H9 (cell line): ENCODE measurements around the gene SMAP1. TPM values are rescaled to one million over a fixed set of nuclear protein-coding genes. Genes with fewer than 3 reads are reported as not detected.

Source experiments
- DNase-seq: peaks from one replicate; pipeline ENCODE4 v3.0.0-alpha.2; 2017
- H2AFZ ChIP-seq: one replicate; pipeline ENCODE4 v1.6.1; 2013; ENCODE audit warnings: mild to moderate bottlenecking, low read length, control low read depth, moderate library complexity
- H2AK5ac ChIP-seq: 2 replicates; pipeline ENCODE4 v1.6.1; 2013; ENCODE audit warnings: low read length, control low read depth, mixed read lengths; ENCODE audit not compliant: insufficient read length
- H2BK120ac ChIP-seq: one replicate; pipeline ENCODE4 v1.6.1; 2013; ENCODE audit warnings: low read depth, mild to moderate bottlenecking, low read length, control low read depth, inconsistent platforms; ENCODE audit not compliant: poor library complexity, severe bottlenecking
- H2BK12ac ChIP-seq: 2 replicates; pipeline ENCODE4 v1.6.1; 2013; ENCODE audit warnings: low read length, control low read depth, mixed read lengths, low read depth; ENCODE audit not compliant: insufficient read length
- H2BK15ac ChIP-seq: 2 replicates; pipeline ENCODE4 v1.6.1; 2013; ENCODE audit warnings: low read depth, low read length, control low read depth
- H2BK20ac ChIP-seq: one replicate; pipeline ENCODE4 v1.6.1; 2013; ENCODE audit warnings: low read depth, mild to moderate bottlenecking, low read length, control low read depth, inconsistent platforms; ENCODE audit not compliant: poor library complexity, severe bottlenecking
- H2BK5ac ChIP-seq: 2 replicates; pipeline ENCODE4 v1.6.1; 2013; ENCODE audit warnings: low read length, control low read depth, mixed read lengths; ENCODE audit not compliant: insufficient read length
- H3K14ac ChIP-seq: 2 replicates; pipeline ENCODE4 v1.6.1; 2013; ENCODE audit warnings: low read length, control low read depth; ENCODE audit not compliant: insufficient read depth
- H3K18ac ChIP-seq: 2 replicates; pipeline ENCODE4 v1.6.1; 2013; ENCODE audit warnings: low read depth, mild to moderate bottlenecking, mixed read lengths, low read length, control low read depth; ENCODE audit not compliant: insufficient read length
- H3K23ac ChIP-seq: 2 replicates; pipeline ENCODE4 v1.6.1; 2013; ENCODE audit warnings: low read length, control low read depth, mixed read lengths, low read depth; ENCODE audit not compliant: insufficient read length
- H3K23me2 ChIP-seq: 2 replicates; pipeline ENCODE4 v1.6.1; 2013; ENCODE audit warnings: low read depth, mild to moderate bottlenecking, mixed read lengths, low read length, control low read depth; ENCODE audit not compliant: insufficient read length, poor library complexity, severe bottlenecking
- H3K27ac ChIP-seq: 2 replicates; pipeline ENCODE4 v1.5.1; 2013; ENCODE audit warnings: low read length, control low read depth, mixed read lengths, low read depth; ENCODE audit not compliant: insufficient read length
- H3K27me3 ChIP-seq: 2 replicates; pipeline ENCODE4 v1.6.1; 2013; ENCODE audit warnings: low read length, control low read depth, inconsistent platforms; ENCODE audit not compliant: insufficient read depth
- H3K4ac ChIP-seq: 2 replicates; pipeline ENCODE4 v1.6.1; 2013; ENCODE audit warnings: low read depth, mild to moderate bottlenecking, control low read depth, inconsistent platforms, low read length, moderate library complexity
- H3K4me1 ChIP-seq: 2 replicates; pipeline ENCODE4 v1.6.1; 2013; ENCODE audit warnings: low read length, control low read depth, inconsistent platforms; ENCODE audit not compliant: insufficient read depth
- H3K4me2 ChIP-seq: 2 replicates; pipeline ENCODE4 v1.6.1; 2013; ENCODE audit warnings: low read length, control low read depth, mixed read lengths; ENCODE audit not compliant: insufficient read length, insufficient read depth
- H3K56ac ChIP-seq: 2 replicates; pipeline ENCODE4 v1.6.1; 2013; ENCODE audit warnings: low read depth, mild to moderate bottlenecking, mixed read lengths, low read length, control low read depth; ENCODE audit not compliant: insufficient read length
- H3K79me1 ChIP-seq: 2 replicates; pipeline ENCODE4 v1.6.1; 2013; ENCODE audit warnings: low read depth, mild to moderate bottlenecking, moderate library complexity, low read length, control low read depth, inconsistent platforms; ENCODE audit not compliant: insufficient read depth, poor library complexity, severe bottlenecking
- H3K79me2 ChIP-seq: 2 replicates; pipeline ENCODE4 v1.6.1; 2013; ENCODE audit warnings: low read length, control low read depth, inconsistent platforms; ENCODE audit not compliant: insufficient read depth
- H3K9ac ChIP-seq: 2 replicates; pipeline ENCODE4 v1.6.1; 2013; ENCODE audit warnings: low read length, control low read depth, mixed read lengths; ENCODE audit not compliant: insufficient read length; ENCODE audit errors: extremely low read depth
- H3K9me3 ChIP-seq: one replicate; pipeline ENCODE4 v1.6.1; 2013; ENCODE audit warnings: low read depth, low read length, inconsistent platforms; ENCODE audit not compliant: control insufficient read depth
- H3T11ph ChIP-seq: one replicate; pipeline ENCODE4 v1.6.1; 2013; ENCODE audit warnings: mild to moderate bottlenecking, low read length, control low read depth, inconsistent platforms
- H4K20me1 ChIP-seq: one replicate; pipeline ENCODE4 v1.6.1; 2013; ENCODE audit not compliant: control insufficient read depth, insufficient read length, insufficient read depth
- H4K5ac ChIP-seq: 2 replicates; pipeline ENCODE4 v1.6.1; 2013; ENCODE audit warnings: low read depth, mild to moderate bottlenecking, mixed read lengths, low read length, control low read depth; ENCODE audit not compliant: insufficient read length
- H4K8ac ChIP-seq: replicated peaks from 2 replicates; pipeline ENCODE4 v1.6.1; 2013; ENCODE audit warnings: low read length, control low read depth, mixed read lengths, low read depth; ENCODE audit not compliant: insufficient read length
- H4K91ac ChIP-seq: 2 replicates; pipeline ENCODE4 v1.6.1; 2013; ENCODE audit warnings: low read depth, mild to moderate bottlenecking, moderate library complexity, mixed read lengths, low read length, control low read depth; ENCODE audit not compliant: insufficient read length
- H3K27ac Mint-ChIP-seq, 3 experiments: 2 replicates in 2 of 3; 3 replicates in 1 of 3; pipeline ENCODE4 v1.8.0; 2020 to 2021; ENCODE audit warnings: mixed read lengths in 3 of 3, mild to moderate bottlenecking in 1 of 3, moderate library complexity in 1 of 3
- H3K27me3 Mint-ChIP-seq: 2 replicates; pipeline ENCODE4 v1.8.0; 2021; ENCODE audit warnings: low read depth, mild to moderate bottlenecking, moderate library complexity, mixed read lengths
- H3K36me3 Mint-ChIP-seq, 3 experiments: 2 replicates in 2 of 3; 3 replicates in 1 of 3; pipeline ENCODE4 v1.8.0; 2020 to 2021; ENCODE audit warnings: low read depth in 3 of 3, mixed read lengths in 3 of 3; ENCODE audit not compliant: insufficient read depth in 1 of 3
- H3K4me1 Mint-ChIP-seq, 2 experiments: 2 replicates each; pipeline ENCODE4 v1.8.0; 2020; ENCODE audit warnings: mixed read lengths in 2 of 2
- H3K4me3 Mint-ChIP-seq, 2 experiments: 2 replicates in 1 of 2; 3 replicates in 1 of 2; pipeline ENCODE4 v1.8.0; 2020 to 2021; ENCODE audit warnings: mild to moderate bottlenecking in 2 of 2, mixed read lengths in 2 of 2, moderate library complexity in 1 of 2
- H3K9me3 Mint-ChIP-seq, 2 experiments: 2 replicates in 1 of 2; 3 replicates in 1 of 2; pipeline ENCODE4 v1.8.0; 2020; ENCODE audit warnings: mild to moderate bottlenecking in 2 of 2, mixed read lengths in 2 of 2, moderate library complexity in 1 of 2
- CTCF ChIP-seq: fragments of 200-600 bp; sonication (generic); conservative IDR thresholded peaks from 3 replicates; pipeline ENCODE4 v1.8.0; 2021; ENCODE audit warnings: antibody characterized with exemption, mild to moderate bottlenecking
- whole genome bisulfite sequencing: extraction: QIAGEN DNeasy Blood & Tissue Kit; methylation state at CpG from one replicate; pipeline ENCODE4 v1.1.7; 2013; ENCODE audit warnings: missing lambda C conversion rate, low lambda C conversion rate, mixed read lengths; ENCODE audit not compliant: insufficient read length; ENCODE audit errors: extremely low coverage; 5-methylcytosine and 5-hydroxymethylcytosine counted together
- total RNA-seq: library from RNA; stranded (reverse); gene quantifications from 2 replicates; pipeline ENCODE4 v1.2.1, GENCODE V29; 2021

Gene SMAP1
- total RNA-seq, 1 experiment from 2014 or later: 29.3 TPM

- H3K27ac Mint-ChIP-seq: no peak overlapping the region
- Histone ChIP-seq H4K5ac (no peak overlapping the region), H3K27me3 (no peaks in the 10 kb centered on the region), H3K23ac (no peak overlapping the region), H3K9ac (no peak overlapping the region), H2AK5ac (no peak overlapping the region), H3K14ac (no peak overlapping the region), H2BK15ac (no peak overlapping the region), H3T11ph (no peak overlapping the region), H3K18ac (no peak overlapping the region), H3K9me3 (no peaks in the 10 kb centered on the region), H3K27ac (no peak overlapping the region), H3K4me1 (no peaks in the 10 kb centered on the region; the same call in 1 of the 2 replicates), H3K23me2 (no peaks in the 10 kb centered on the region), H3K79me2 (no peaks in the 10 kb centered on the region), H3K56ac (no peak overlapping the region), H3K4ac (no peak overlapping the region), H2AFZ (no peak overlapping the region), H4K8ac (no peak overlapping the region), H4K20me1 (no peaks in the 10 kb centered on the region), H3K4me2 (no peak overlapping the region), H3K79me1 (no peaks in the 10 kb centered on the region), H2BK120ac (no peak overlapping the region), H2BK20ac (no peak overlapping the region), H2BK5ac (no peak overlapping the region), H2BK12ac (no peak overlapping the region), H4K91ac (no peak overlapping the region)
- no peak overlapping the region for H3K4me3 Mint-ChIP-seq
- no peak for TF ChIP-seq CTCF
- no peak for DNase-seq
- H3K27me3 Mint-ChIP-seq: no peaks in the 10 kb centered on the region
- H3K4me1 Mint-ChIP-seq: no peaks in the 10 kb centered on the region; a peak in 1 of 4 replicates
- WGBS: no CpG with 5 or more reads among the region's 3 CpGs
- no peaks in the 10 kb centered on the region; a peak in 1 of 5 replicates for H3K9me3 Mint-ChIP-seq
- H3K36me3 Mint-ChIP-seq: no peaks in the 10 kb centered on the region
These were observed 16.3 kb upstream of the SMAP1 start for GRCh38 chr6:70651326-70651905.
